GM18867 (cell line): ENCODE measurements around the gene APOA5.
"Not testable (repeated sequence)": the region's sequence is repeated elsewhere in the genome, so short reads cannot be mapped to it uniquely, and the experiment has no call there.

Experiments used
- ATAC-seq: cut with Tn5 transposase; IDR thresholded peaks from one replicate; pipeline ENCODE4 v1.9.1; 2021; ENCODE audit warnings: mild to moderate bottlenecking, moderate library complexity; ENCODE audit not compliant: unreplicated experiment

Gene APOA5

GRCh38 chr11:116776522-116776984 is 15.1 kb downstream of the APOA5 start:
- ATAC-seq = no peak

- no peak for ATAC-seq
Measured at GRCh38 chr11:116775975-116776374, 15.7 kb downstream of the APOA5 start.

GRCh38 chr11:116774661-116775060 is 17.0 kb downstream of the APOA5 start:
- no peak for ATAC-seq

GRCh38 chr11:116773203-116774097 is 18.2 kb downstream of the APOA5 start:
- ATAC-seq = peak; percentile 23

GRCh38 chr11:116772443-116773202 is 19.1 kb downstream of the APOA5 start, which contains the start of gene BUD13:
BUD13 (minus strand) TSS chr11:116772987; CDS start chr11:116772964, 23 bp downstream.
- peak; percentile 81 for ATAC-seq

GRCh38 chr11:116771935-116772334 is 19.7 kb downstream of the APOA5 start:
- no peak for ATAC-seq

GRCh38 chr11:116762132-116762531 is 29.5 kb downstream of the APOA5 start:
- ATAC-seq = no peak

- ATAC-seq = not testable (repeated sequence)
Measured at GRCh38 chr11:116756044-116756443, 35.6 kb downstream of the APOA5 start.

GRCh38 chr11:116750070-116750718 is 41.5 kb downstream of the APOA5 start:
- ATAC-seq = no peak

- ATAC-seq = no peak
Measured at GRCh38 chr11:116742104-116742503, 49.6 kb downstream of the APOA5 start.

GRCh38 chr11:116740741-116741140 is 50.9 kb downstream of the APOA5 start:
- ATAC-seq = no peak
